A204.1 (cell line): ENCODE results near the gene GADD45B.
A peak's percentile ranks its signal among the peaks of the same experiment; 100 is the strongest.
"Not testable (repeated sequence)": the region's sequence is repeated elsewhere in the genome, so short reads cannot be mapped to it uniquely, and the experiment has no call there.

Experiments used
- FAIRE-seq: peaks from 2 replicates; lab custom pipeline; 2012; peaks lifted over from hg19 to GRCh38; lab: Jason Lieb, UNC

GADD45B gene

GRCh38 chr19:2469915-2470200 lies 6.1 kb upstream of the GADD45B start:
- not testable (repeated sequence) for FAIRE-seq

GRCh38 chr19:2474232-2475017 lies 1.5 kb upstream of the GADD45B start:
- FAIRE-seq: peak; percentile 71

GRCh38 chr19:2475018-2475701 lies 767 bp upstream of the GADD45B start:
- no peak for FAIRE-seq

GRCh38 chr19:2476451-2477140 lies 669 bp downstream of the GADD45B start:
- FAIRE-seq: no peak

- no peak for FAIRE-seq
These were observed 1.3 kb downstream of the GADD45B start for GRCh38 chr19:2477141-2477710.

- FAIRE-seq: no peak
These were observed 1.8 kb downstream of the GADD45B start for GRCh38 chr19:2477732-2478191.

GRCh38 chr19:2478278-2478755 lies 2.4 kb downstream of the GADD45B start:
- FAIRE-seq: no peak

- no peak for FAIRE-seq
These were observed 3.0 kb downstream of the GADD45B start for GRCh38 chr19:2478756-2479555.

GRCh38 chr19:2479556-2480194 lies 3.7 kb downstream of the GADD45B start:
- no peak for FAIRE-seq

GRCh38 chr19:2481466-2481865 lies 5.5 kb downstream of the GADD45B start:
- no peak for FAIRE-seq

GRCh38 chr19:2482354-2483038 lies 6.6 kb downstream of the GADD45B start:
- FAIRE-seq: no peak

- FAIRE-seq: no peak
These were observed 7.2 kb downstream of the GADD45B start for GRCh38 chr19:2483084-2483483.

GRCh38 chr19:2483484-2484151 lies 7.7 kb downstream of the GADD45B start:
- no peak for FAIRE-seq

- no peak for FAIRE-seq
These were observed 8.4 kb downstream of the GADD45B start for GRCh38 chr19:2484178-2484937.

GRCh38 chr19:2485428-2485827 lies 9.5 kb downstream of the GADD45B start:
- FAIRE-seq: no peak

GRCh38 chr19:2487090-2487489 lies 11.2 kb downstream of the GADD45B start:
- no peak for FAIRE-seq

- FAIRE-seq: no peak
These were observed 11.9 kb downstream of the GADD45B start for GRCh38 chr19:2487842-2488241.

- no peak for FAIRE-seq
These were observed 12.5 kb downstream of the GADD45B start for GRCh38 chr19:2488405-2488941.
